MM.1S (cell line): ENCODE measurements around the gene STAT6.

Source experiments
- DNase-seq: peaks from one replicate; pipeline ENCODE4 v3.0.0-alpha.2; 2015
- H2AFZ ChIP-seq: fragments of 300-600 bp; sonication (generic); 2 replicates; pipeline ENCODE4 v1.6.0; 2016; ENCODE audit warnings: antibody characterized with exemption, low read length
- H3F3A ChIP-seq: fragments of 300-600 bp; sonication (generic); 2 replicates; pipeline ENCODE4 v1.6.1; 2016; ENCODE audit warnings: mild to moderate bottlenecking, antibody characterized with exemption, low read length, moderate library complexity, mixed read lengths; ENCODE audit not compliant: insufficient read depth
- H3K27ac ChIP-seq: fragments of 300-600 bp; sonication (generic); 2 replicates; pipeline ENCODE4 v1.5.1; 2016; ENCODE audit warnings: mild to moderate bottlenecking, low read length
- H3K27me3 ChIP-seq: fragments of 300-600 bp; sonication (generic); replicated peaks from 2 replicates; pipeline ENCODE4 v1.6.0; 2016; ENCODE audit warnings: low read length; ENCODE audit not compliant: insufficient read depth
- H3K36me3 ChIP-seq: fragments of 300-600 bp; sonication (generic); replicated peaks from 2 replicates; pipeline ENCODE4 v1.6.1; 2016; ENCODE audit warnings: mild to moderate bottlenecking, low read length, mixed read lengths; ENCODE audit not compliant: insufficient read depth
- H3K4me1 ChIP-seq: fragments of 300-600 bp; sonication (generic); 2 replicates; pipeline ENCODE4 v1.6.1; 2016; ENCODE audit warnings: low read length, mixed read lengths
- H3K4me2 ChIP-seq: fragments of 300-600 bp; sonication (generic); 2 replicates; pipeline ENCODE4 v1.6.0; 2016; ENCODE audit warnings: low read depth, low read length
- H3K4me3 ChIP-seq: fragments of 300-600 bp; sonication (generic); 2 replicates; pipeline ENCODE4 v1.5.1; 2016; ENCODE audit warnings: low read length, mixed read lengths
- H3K79me2 ChIP-seq: fragments of 300-600 bp; sonication (generic); 2 replicates; pipeline ENCODE4 v1.6.1; 2016; ENCODE audit warnings: mixed run types, low read length, mixed read lengths
- H3K9ac ChIP-seq: fragments of 300-600 bp; sonication (generic); 2 replicates; pipeline ENCODE4 v1.6.1; 2016; ENCODE audit warnings: low read length, mixed read lengths
- H3K9me2 ChIP-seq: fragments of 300-600 bp; sonication (generic); replicated peaks from 2 replicates; pipeline ENCODE4 v1.6.1; 2016; ENCODE audit warnings: mild to moderate bottlenecking, low read length, mixed read lengths; ENCODE audit not compliant: insufficient read depth
- H3K9me3 ChIP-seq: fragments of 300-600 bp; sonication (generic); replicated peaks from 2 replicates; pipeline ENCODE4 v1.6.1; 2016; ENCODE audit warnings: mild to moderate bottlenecking, low read length, mixed read lengths; ENCODE audit not compliant: insufficient read depth
- H4K20me1 ChIP-seq: fragments of 300-600 bp; sonication (generic); 2 replicates; pipeline ENCODE4 v1.6.1; 2016; ENCODE audit warnings: mild to moderate bottlenecking, low read length, moderate library complexity, mixed read lengths; ENCODE audit not compliant: insufficient read depth
- CTCF ChIP-seq: fragments of 300-600 bp; sonication (generic); IDR thresholded peaks from 2 replicates; pipeline ENCODE4 v1.5.1; 2016; ENCODE audit warnings: antibody characterized with exemption, low read length, mixed read lengths
- EZH2 ChIP-seq: fragments of 300-600 bp; sonication (generic); optimal IDR thresholded peaks from 2 replicates; pipeline ENCODE3; 2017; ENCODE audit warnings: low read depth, mild to moderate bottlenecking, antibody characterized with exemption, low read length, mixed read lengths
- EZH2phosphoT487 ChIP-seq: fragments of 300-600 bp; sonication (generic); IDR thresholded peaks from 2 replicates; pipeline ENCODE4 v1.6.1; 2018; ENCODE audit warnings: antibody characterized with exemption, low read length

The STAT6 gene

GRCh38 chr12:57142121-57142520 lies 31.0 kb upstream of the STAT6 start:
- H2AFZ ChIP-seq: no peak overlapping the region; the same call in 1 of the 2 replicates
- TF ChIP-seq CTCF (no peak), EZH2phosphoT487 (no peak), EZH2 (no peak)
- DNase-seq: no peak
- H3K79me2 ChIP-seq: no peaks in the 10 kb centered on the region
- no peaks in the 10 kb centered on the region for H3K27me3 ChIP-seq
- H3K9ac ChIP-seq: no peak overlapping the region
- no peak overlapping the region for H3K4me3 ChIP-seq
- H3K36me3 ChIP-seq: no peaks in the 10 kb centered on the region
- H3K9me2 ChIP-seq: no peaks in the 10 kb centered on the region
- H3F3A ChIP-seq: no peaks in the 10 kb centered on the region
- H3K9me3 ChIP-seq: no peaks in the 10 kb centered on the region
- H4K20me1 ChIP-seq: no peaks in the 10 kb centered on the region
- no peak overlapping the region for H3K27ac ChIP-seq
- no peak overlapping the region for H3K4me2 ChIP-seq
- H3K4me1 ChIP-seq: no peaks in the 10 kb centered on the region

GRCh38 chr12:57141249-57141648 lies 30.1 kb upstream of the STAT6 start:
- H2AFZ ChIP-seq: no peak overlapping the region
- H3K9me3 ChIP-seq: no peaks in the 10 kb centered on the region
- no peaks in the 10 kb centered on the region for H3F3A ChIP-seq
- H3K27ac ChIP-seq: no peak overlapping the region
- H4K20me1 ChIP-seq: no peaks in the 10 kb centered on the region
- H3K79me2 ChIP-seq: no peaks in the 10 kb centered on the region
- no peaks in the 10 kb centered on the region for H3K27me3 ChIP-seq
- H3K4me2 ChIP-seq: no peak overlapping the region
- H3K4me3 ChIP-seq: no peak overlapping the region
- DNase-seq: no peak
- no peaks in the 10 kb centered on the region for H3K9me2 ChIP-seq
- TF ChIP-seq EZH2phosphoT487: no peak
- no peak for TF ChIP-seq CTCF
- no peak for TF ChIP-seq EZH2
- H3K9ac ChIP-seq: no peak overlapping the region
- H3K4me1 ChIP-seq: no peaks in the 10 kb centered on the region
- no peaks in the 10 kb centered on the region for H3K36me3 ChIP-seq

- Histone ChIP-seq H4K20me1 (no peaks in the 10 kb centered on the region), H3K4me1 (no peaks in the 10 kb centered on the region), H3K36me3 (no peaks in the 10 kb centered on the region), H3K4me2 (no peak overlapping the region), H3K27ac (no peak overlapping the region), H3K9me2 (no peaks in the 10 kb centered on the region), H3K4me3 (no peak overlapping the region), H2AFZ (no peak overlapping the region), H3K9ac (no peak overlapping the region), H3K27me3 (no peaks in the 10 kb centered on the region), H3K79me2 (no peaks in the 10 kb centered on the region), H3F3A (no peaks in the 10 kb centered on the region), H3K9me3 (no peaks in the 10 kb centered on the region)
- no peak for DNase-seq
- TF ChIP-seq CTCF (no peak), EZH2phosphoT487 (no peak), EZH2 (no peak)
Observed at GRCh38 chr12:57139796-57140649, 28.9 kb upstream of the STAT6 start.
